IMR-90 (cell line): ENCODE results near the gene CCDC182. TPM values are rescaled to one million over a fixed set of nuclear protein-coding genes. Genes with fewer than 3 reads are reported as not detected.

ENCODE experiments used
- ATAC-seq: fragments of 200-7000 bp; cut with Tn5 transposase; 2 replicates; pipeline ENCODE4 v1.9.1; 2020; ENCODE audit warnings: low read depth, mild to moderate bottlenecking, moderate library complexity
- BruUV-seq: library from RNA; stranded (reverse); fragments of 400-500 nt; replicated peaks from 2 replicates; lab custom pipeline; 2021; lab: Mats Ljungman, UMichigan
- CTCF ChIA-PET: fragments of 300-600 bp; formaldehyde crosslinking; extraction: SDS; loops from one replicate; lab custom pipeline; 2021; ENCODE audit warnings: antibody characterized with exemption; lab: Yijun Ruan, JAX
- POLR2A ChIA-PET: fragments of 300-600 bp; sonication (Branson Sonifier 250); formaldehyde crosslinking; loops from one replicate; lab custom pipeline; 2022; ENCODE audit warnings: antibody characterized with exemption; ENCODE audit not compliant: unreplicated experiment; lab: Charles Lee
- DNase-seq: peaks from one replicate; pipeline ENCODE4 v3.0.0; 2013
- H2AFZ ChIP-seq: replicated peaks from 2 replicates; pipeline ENCODE3; 2013; ENCODE audit warnings: low read length, mild to moderate bottlenecking; ENCODE audit not compliant: poor library complexity
- H2AK5ac ChIP-seq: 2 replicates; pipeline ENCODE4 v1.6.1; 2013; ENCODE audit warnings: low read depth, low read length, inconsistent platforms
- H2AK9ac ChIP-seq: replicated peaks from 2 replicates; pipeline ENCODE3; 2013; ENCODE audit warnings: mild to moderate bottlenecking, low read depth, low read length, moderate library complexity; ENCODE audit not compliant: poor library complexity
- H2BK120ac ChIP-seq: 2 replicates; pipeline ENCODE4 v1.6.1; 2013; ENCODE audit warnings: low read depth, low read length, inconsistent platforms
- H2BK15ac ChIP-seq: 3 replicates; pipeline ENCODE4 v1.6.1; 2013; ENCODE audit warnings: low read depth, low read length, inconsistent platforms
- H2BK20ac ChIP-seq: 2 replicates; pipeline ENCODE4 v1.6.1; 2013; ENCODE audit warnings: low read depth, mild to moderate bottlenecking, inconsistent platforms, low read length, moderate library complexity
- H2BK5ac ChIP-seq: 2 replicates; pipeline ENCODE4 v1.6.1; 2013; ENCODE audit warnings: mild to moderate bottlenecking, low read depth, low read length, inconsistent platforms; ENCODE audit not compliant: poor library complexity, severe bottlenecking
- H3K14ac ChIP-seq: replicated peaks from 2 replicates; pipeline ENCODE4 v1.6.1; 2013; ENCODE audit warnings: low read depth, low read length, inconsistent platforms
- H3K18ac ChIP-seq: 2 replicates; pipeline ENCODE4 v1.6.1; 2013; ENCODE audit warnings: low read depth, low read length, control low read depth
- H3K23ac ChIP-seq: 2 replicates; pipeline ENCODE4 v1.6.1; 2013; ENCODE audit warnings: low read depth, low read length, inconsistent platforms
- H3K27ac ChIP-seq: 2 replicates; pipeline ENCODE4 v1.5.1; 2013; ENCODE audit warnings: mild to moderate bottlenecking, control low read depth, low read length; ENCODE audit not compliant: insufficient read depth
- H3K27me3 ChIP-seq: 2 replicates; pipeline ENCODE4 v1.6.1; 2013; ENCODE audit warnings: low read length; ENCODE audit not compliant: control insufficient read depth, insufficient read depth
- H3K36me3 ChIP-seq: 2 replicates; pipeline ENCODE4 v1.6.1; 2013; ENCODE audit warnings: low read length, mixed read lengths; ENCODE audit not compliant: control insufficient read depth, insufficient read depth
- H3K4ac ChIP-seq: 2 replicates; pipeline ENCODE4 v1.6.1; 2013; ENCODE audit warnings: low read depth, low read length, inconsistent platforms
- H3K4me1 ChIP-seq: 2 replicates; pipeline ENCODE4 v1.6.1; 2013; ENCODE audit warnings: low read length, mixed read lengths; ENCODE audit not compliant: control insufficient read depth, insufficient read depth
- H3K4me2 ChIP-seq: 2 replicates; pipeline ENCODE4 v1.6.1; 2013; ENCODE audit warnings: low read depth, mild to moderate bottlenecking, control low read depth, low read length, moderate library complexity
- H3K4me3 ChIP-seq: 2 replicates; pipeline ENCODE4 v1.5.1; 2013; ENCODE audit warnings: low read depth, mild to moderate bottlenecking, control low read depth, low read length, moderate library complexity; ENCODE audit not compliant: insufficient read depth
- H3K56ac ChIP-seq: 2 replicates; pipeline ENCODE4 v1.6.1; 2013; ENCODE audit warnings: low read length, inconsistent platforms; ENCODE audit not compliant: insufficient read depth; ENCODE audit errors: extremely low read depth
- H3K79me1 ChIP-seq, 2 experiments: 2 replicates each; pipeline ENCODE4 v1.6.1; 2013; ENCODE audit warnings: low read length in 2 of 2, inconsistent platforms in 1 of 2, low read depth in 1 of 2
- H3K9ac ChIP-seq: 2 replicates; pipeline ENCODE4 v1.6.1; 2013; ENCODE audit warnings: low read depth, low read length, control low read depth
- H3K9me1 ChIP-seq: 2 replicates; pipeline ENCODE4 v1.6.1; 2013; ENCODE audit warnings: low read length, inconsistent platforms; ENCODE audit not compliant: insufficient read depth
- H3K9me3 ChIP-seq: 2 replicates; pipeline ENCODE4 v1.6.1; 2013; ENCODE audit warnings: low read length; ENCODE audit not compliant: control insufficient read depth, insufficient read depth
- H4K20me1 ChIP-seq: 2 replicates; pipeline ENCODE4 v1.6.1; 2013; ENCODE audit warnings: low read length, inconsistent platforms; ENCODE audit not compliant: insufficient read depth
- H4K5ac ChIP-seq: 2 replicates; pipeline ENCODE4 v1.6.1; 2013; ENCODE audit warnings: mild to moderate bottlenecking, low read depth, low read length, control low read depth
- H4K8ac ChIP-seq, 2 experiments: 2 replicates each; pipeline ENCODE4 v1.6.1; 2013; ENCODE audit warnings: low read depth in 2 of 2, low read length in 2 of 2, control low read depth in 1 of 2, inconsistent platforms in 1 of 2
- H4K91ac ChIP-seq: 2 replicates; pipeline ENCODE4 v1.6.1; 2013; ENCODE audit warnings: low read depth, low read length, inconsistent platforms; ENCODE audit not compliant: insufficient read depth
- BHLHE40 ChIP-seq: fragments of 150-350 bp; IDR thresholded peaks from 2 replicates; pipeline ENCODE4 v1.6.1; 2016; ENCODE audit warnings: mild to moderate bottlenecking, low read depth, low read length
- CEBPB ChIP-seq: IDR thresholded peaks from 2 replicates; pipeline ENCODE4 v1.6.1; 2012; ENCODE audit warnings: low read depth, low read length, improper control_type of control experiment
- CHD1 ChIP-seq: IDR thresholded peaks from 2 replicates; pipeline ENCODE4 v1.6.1; 2012; ENCODE audit warnings: low read depth, low read length, improper control_type of control experiment
- CTCF ChIP-seq: conservative IDR thresholded peaks from 2 replicates; pipeline ENCODE4 v1.5.1; 2012; ENCODE audit warnings: mild to moderate bottlenecking, low read depth, low read length, improper control_type of control experiment
- ELK1 ChIP-seq: fragments of 150-350 bp; IDR thresholded peaks from 2 replicates; pipeline ENCODE4 v1.6.1; 2016; ENCODE audit warnings: low read depth, mild to moderate bottlenecking, low read length, moderate library complexity, borderline replicate concordance
- FOS ChIP-seq: fragments of 150-350 bp; IDR thresholded peaks from 2 replicates; pipeline ENCODE4 v1.6.1; 2016; ENCODE audit warnings: low read depth, low read length
- MAFK ChIP-seq: IDR thresholded peaks from 2 replicates; pipeline ENCODE4 v1.6.1; 2012; ENCODE audit warnings: low read depth, low read length, improper control_type of control experiment
- MAZ ChIP-seq: IDR thresholded peaks from 2 replicates; pipeline ENCODE4 v1.6.1; 2012; ENCODE audit warnings: low read depth, mild to moderate bottlenecking, low read length, improper control_type of control experiment, moderate library complexity, borderline replicate concordance
- MXI1 ChIP-seq: IDR thresholded peaks from 2 replicates; pipeline ENCODE4 v1.6.1; 2012; ENCODE audit warnings: low read depth, mild to moderate bottlenecking, low read length, moderate library complexity, borderline replicate concordance
- NFE2L2 ChIP-seq: fragments of 150-350 bp; IDR thresholded peaks from 2 replicates; pipeline ENCODE4 v1.6.1; 2016; ENCODE audit warnings: low read depth, mild to moderate bottlenecking, low read length
- POLR2A ChIP-seq: IDR thresholded peaks from 2 replicates; pipeline ENCODE4 v1.6.1; 2012; ENCODE audit warnings: mild to moderate bottlenecking, low read depth, low read length
- RAD21 ChIP-seq: IDR thresholded peaks from 2 replicates; pipeline ENCODE4 v1.6.1; 2012; ENCODE audit warnings: low read length, improper control_type of control experiment
- RCOR1 ChIP-seq: IDR thresholded peaks from 2 replicates; pipeline ENCODE4 v1.6.1; 2012; ENCODE audit warnings: mild to moderate bottlenecking, low read length, improper control_type of control experiment; ENCODE audit not compliant: insufficient replicate concordance
- RFX5 ChIP-seq: IDR thresholded peaks from 2 replicates; pipeline ENCODE4 v1.8.0; 2012; ENCODE audit warnings: low read depth, mild to moderate bottlenecking, low read length, moderate library complexity
- SMC3 ChIP-seq: fragments of 150-350 bp; IDR thresholded peaks from 2 replicates; pipeline ENCODE4 v1.6.1; 2016; ENCODE audit warnings: low read depth, mild to moderate bottlenecking, antibody characterized with exemption, low read length, moderate library complexity
- USF2 ChIP-seq: fragments of 150-350 bp; IDR thresholded peaks from 2 replicates; pipeline ENCODE4 v1.6.1; 2017; ENCODE audit warnings: mild to moderate bottlenecking, antibody characterized with exemption, low read length, low read depth
- WGBS, 2 experiments: methylation state at CpG; one replicate each; pipeline versions ENCODE4 v1.1.5 to v1.1.7; 2013; ENCODE audit warnings: missing lambda C conversion rate in 2 of 2; ENCODE audit not compliant: insufficient read length in 1 of 2; ENCODE audit errors: extremely low coverage in 2 of 2; 5-methylcytosine and 5-hydroxymethylcytosine counted together
- dilution Hi-C: fragments of 300-500 bp; cut with HindIII; formaldehyde crosslinking; loops from one replicate; pipeline ENCODE4 v1.14.3; 2018; ENCODE audit warnings: low sequenced_read_pairs; ENCODE audit not compliant: unreplicated experiment
- in situ Hi-C: fragments of 300-500 bp; cut with MboI; formaldehyde crosslinking; loops from 3 replicates; pipeline ENCODE4 v1.14.3; 2019; ENCODE audit warnings: low sequenced_read_pairs, inconsistent platforms, mixed read lengths
- intact Hi-C: fragments of 100-400 bp; cut with micrococcal nuclease; formaldehyde crosslinking; loops from 2 replicates; pipeline ENCODE4 v1.10.0; 2022
- polyA plus RNA-seq, 3 experiments: library from polyadenylated mRNA; depleted of rRNA; stranded (reverse); fragments of >200 nt; gene quantifications; 2 replicates each; pipeline ENCODE4 v1.2.3, GENCODE V29; 2012; ENCODE audit warnings: low replicate concordance in 1 of 3
- total RNA-seq: library from RNA; depleted of rRNA; stranded (reverse); fragments of >200 nt; gene quantifications from 2 replicates; pipeline ENCODE4 v1.2.3, GENCODE V29; 2012

Gene CCDC182
- total and polyA plus RNA-seq, 2 of the 4 experiments (the other 2 are of a cell fraction): not detected

DNA sequence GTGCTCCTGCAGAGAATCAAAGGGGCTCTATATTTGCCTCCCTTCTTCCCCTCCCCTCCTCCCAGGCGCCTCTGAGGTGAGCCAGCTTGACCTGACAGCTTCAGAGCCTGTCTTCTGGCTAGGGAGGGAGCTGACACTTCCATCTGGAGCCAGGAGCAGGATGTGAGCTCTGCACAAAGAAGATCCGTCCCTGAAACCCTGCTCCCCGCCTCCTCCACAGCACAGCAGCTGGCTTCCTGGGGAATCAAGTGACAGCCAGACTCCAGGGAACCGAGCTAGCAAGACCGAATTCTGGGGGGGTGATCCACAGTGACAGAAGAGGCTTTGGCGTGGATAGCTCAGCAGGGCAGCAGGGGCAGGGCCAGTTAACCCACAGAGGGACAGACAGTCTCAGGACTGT is 37.2 kb downstream of the CCDC182 start:
- Histone ChIP-seq H3K4ac (no peak overlapping the region), H3K14ac (no peak overlapping the region), H3K27ac (no peak overlapping the region), H3K79me1 (no peaks in the 10 kb centered on the region), H2BK15ac (no peak overlapping the region), H2AFZ (peak overlapping the region; percentile 59), H3K4me1 (no peaks in the 10 kb centered on the region), H2AK5ac (no peak overlapping the region), H3K9ac (no peak overlapping the region), H2BK20ac (no peak overlapping the region), H3K27me3 (peaks cover 25% of the 10 kb centered on the region), H3K4me2 (peak overlapping the region; percentile 37; the same call in 1 of the 2 replicates), H4K8ac (no peak overlapping the region), H3K9me1 (no peaks in the 10 kb centered on the region), H4K91ac (no peak overlapping the region), H4K20me1 (no peaks in the 10 kb centered on the region), H3K23ac (no peak overlapping the region), H2BK120ac (no peak overlapping the region), H2BK5ac (no peak overlapping the region), H3K4me3 (no peak overlapping the region), H2AK9ac (no peak overlapping the region), H3K18ac (no peak overlapping the region), H3K56ac (no peak overlapping the region), H3K9me3 (no peaks in the 10 kb centered on the region), H3K36me3 (no peaks in the 10 kb centered on the region), H4K5ac (no peak overlapping the region)
- in situ Hi-C loops (no loop called here), dilution Hi-C loops (no loop called here), intact Hi-C loops (no loop called here)
- ChIA-PET POLR2A (no interaction called here), CTCF (no interaction called here)
- WGBS, 2 experiments: 0% methylated on average over 1 of the region's 6 CpGs; no CpG with 5 or more reads in 1 of the 2 experiments
- no TSS peak for BruUV-seq
- TF ChIP-seq RAD21 (no peak), MXI1 (no peak), MAFK (no peak), CEBPB (no peak), FOS (no peak), USF2 (no peak), RFX5 (no peak), CTCF (no peak), SMC3 (no peak), ELK1 (no peak), RCOR1 (no peak), CHD1 (no peak), NFE2L2 (no peak), POLR2A (no peak), MAZ (no peak), BHLHE40 (no peak)
- peak; percentile 10 for DNase-seq
- ATAC-seq: peak; percentile 49
